Measurements from ENCODE around the gene TBRG4.

Gene TBRG4

DNA sequence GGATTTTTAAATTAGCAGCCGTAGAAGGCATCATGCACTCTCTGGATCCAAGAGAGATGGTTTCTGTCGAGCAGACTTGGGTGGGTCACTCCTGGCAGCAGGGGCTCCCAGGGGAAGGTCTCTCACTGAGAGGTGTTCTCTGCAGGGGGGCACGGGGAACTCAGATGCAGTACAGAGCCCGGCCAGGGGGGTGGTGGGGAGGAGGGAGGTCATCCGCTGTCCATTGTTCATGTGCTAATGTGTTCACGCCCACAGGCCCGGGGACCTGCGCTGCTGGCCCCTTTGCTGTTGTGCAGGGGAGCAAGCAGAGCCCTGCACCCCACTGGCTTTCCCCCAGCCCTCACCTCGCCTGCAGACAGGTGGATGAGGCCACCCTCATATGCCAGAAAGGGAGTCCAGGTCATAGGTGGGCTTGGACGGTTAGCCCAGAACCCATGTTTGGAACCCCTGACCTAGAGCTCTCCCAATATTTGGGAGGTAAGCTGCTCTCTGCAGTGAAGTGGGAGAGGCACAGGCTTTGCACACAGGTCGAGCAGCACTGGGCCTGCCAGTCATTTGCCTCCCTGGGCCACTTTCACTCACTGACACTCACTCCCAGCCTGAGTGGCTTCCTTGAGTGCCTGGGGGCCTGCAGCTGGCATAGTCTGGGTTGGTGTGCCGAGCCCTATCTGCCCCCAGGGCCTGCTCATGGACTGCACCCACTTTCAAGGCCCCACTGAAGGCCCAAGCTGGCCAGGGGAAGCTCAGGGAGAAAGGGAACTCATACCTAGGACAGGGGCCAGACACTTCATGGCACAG lies 12.6 kb upstream of the TBRG4 start:
- H3K4me3 ChIP-seq (ENCODE audit: low read depth, low read length), result no peak overlapping the region
- CTCF ChIA-PET, result interaction anchor here (0.5 to 3.1 kb wide), 3 partner anchors 12 to 1189 kb away, joined by 3 to 11 read pairs (median 3); partner anchors contain the start of gene TMED4
- no peaks in the 10 kb centered on the region for H3K9me3 ChIP-seq (ENCODE audit: control insufficient read depth, insufficient read depth, low read depth, low read length)
- no peaks in the 10 kb centered on the region for H3K36me3 ChIP-seq (ENCODE audit: control insufficient read depth in 2 of 2, insufficient read depth in 1 of 2, low read length in 2 of 2)
- no peaks in the 10 kb centered on the region for H3K4me1 ChIP-seq (ENCODE audit: control insufficient read depth, insufficient read depth, low read length)
- POLR2A ChIA-PET, result no interaction called here
- no peak overlapping the region for H3K27ac ChIP-seq (ENCODE audit: extremely low read depth, low read depth, low read length)
- TF ChIP-seq ZNF155 (tag by site-specific recombination; IDR thresholded peaks at IDR 0.05) (no peak), GLIS1 (tag by site-specific recombination; IDR thresholded peaks at IDR 0.05) (peak; percentile 21; the same call in 1 of the 2 replicates), ZFHX2 (tag by site-specific recombination; conservative IDR thresholded peaks at IDR 0.05) (no peak)
- TF ChIP-seq, protein P1, sequence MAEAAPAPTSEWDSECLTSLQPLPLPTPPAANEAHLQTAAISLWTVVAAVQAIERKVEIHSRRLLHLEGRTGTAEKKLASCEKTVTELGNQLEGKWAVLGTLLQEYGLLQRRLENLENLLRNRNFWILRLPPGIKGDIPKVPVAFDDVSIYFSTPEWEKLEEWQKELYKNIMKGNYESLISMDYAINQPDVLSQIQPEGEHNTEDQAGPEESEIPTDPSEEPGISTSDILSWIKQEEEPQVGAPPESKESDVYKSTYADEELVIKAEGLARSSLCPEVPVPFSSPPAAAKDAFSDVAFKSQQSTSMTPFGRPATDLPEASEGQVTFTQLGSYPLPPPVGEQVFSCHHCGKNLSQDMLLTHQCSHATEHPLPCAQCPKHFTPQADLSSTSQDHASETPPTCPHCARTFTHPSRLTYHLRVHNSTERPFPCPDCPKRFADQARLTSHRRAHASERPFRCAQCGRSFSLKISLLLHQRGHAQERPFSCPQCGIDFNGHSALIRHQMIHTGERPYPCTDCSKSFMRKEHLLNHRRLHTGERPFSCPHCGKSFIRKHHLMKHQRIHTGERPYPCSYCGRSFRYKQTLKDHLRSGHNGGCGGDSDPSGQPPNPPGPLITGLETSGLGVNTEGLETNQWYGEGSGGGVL (tag by site-specific recombination; IDR thresholded peaks at IDR 0.05), result no peak
- TF ChIP-seq, protein P2, sequence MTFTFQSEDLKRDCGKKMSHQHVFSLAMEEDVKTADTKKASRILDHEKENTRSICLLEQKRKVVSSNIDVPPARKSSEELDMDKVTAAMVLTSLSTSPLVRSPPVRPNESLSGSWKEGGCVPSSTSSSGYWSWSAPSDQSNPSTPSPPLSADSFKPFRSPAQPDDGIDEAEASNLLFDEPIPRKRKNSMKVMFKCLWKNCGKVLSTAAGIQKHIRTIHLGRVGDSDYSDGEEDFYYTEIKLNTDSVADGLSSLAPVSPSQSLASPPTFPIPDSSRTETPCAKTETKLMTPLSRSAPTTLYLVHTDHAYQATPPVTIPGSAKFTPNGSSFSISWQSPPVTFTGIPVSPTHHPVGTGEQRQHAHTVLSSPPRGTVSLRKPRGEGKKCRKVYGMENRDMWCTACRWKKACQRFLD (tag by site-specific recombination; IDR thresholded peaks at IDR 0.05), result no peak

DNA sequence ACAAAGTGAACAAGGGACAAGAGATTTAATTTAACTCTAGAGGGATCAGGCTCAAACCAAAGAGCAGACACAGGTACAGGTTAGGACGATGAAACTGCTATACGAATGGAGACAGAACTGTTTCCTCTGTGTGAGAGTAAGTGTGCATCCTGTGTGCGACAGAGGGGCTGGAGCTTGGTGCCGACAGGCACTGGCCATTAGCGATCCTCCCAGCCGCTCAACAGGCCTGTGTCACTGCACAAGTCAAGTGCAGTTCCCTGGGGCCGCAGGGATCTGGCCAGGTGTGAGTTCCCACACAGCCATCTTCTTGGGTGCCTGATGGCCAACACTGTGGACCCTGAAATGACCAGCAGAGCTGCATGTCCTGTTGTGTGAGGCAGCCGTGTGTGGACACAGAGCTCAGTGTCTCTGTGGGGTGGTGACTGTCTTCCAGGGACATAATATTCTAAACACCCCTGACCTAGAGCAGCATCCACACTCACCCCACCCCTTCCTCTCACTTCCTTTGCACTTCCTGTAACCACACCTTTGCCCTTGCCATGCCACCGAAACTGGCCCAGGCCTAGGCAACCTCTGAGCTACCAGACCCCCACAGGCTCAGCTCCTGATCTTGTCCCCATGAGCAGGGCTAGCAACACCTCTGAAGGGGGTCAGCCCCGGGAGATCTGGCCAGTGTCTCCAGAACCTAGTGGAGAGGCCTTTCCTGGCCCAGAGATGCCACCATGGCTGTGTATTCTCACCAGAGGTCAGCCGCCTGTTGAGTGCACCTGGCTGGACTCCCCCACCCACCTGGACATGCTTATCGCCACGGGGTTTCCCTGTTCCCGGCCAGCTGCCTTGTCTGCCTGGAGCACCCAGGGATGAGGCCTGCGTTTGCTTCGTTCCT lies 11.7 kb upstream of the TBRG4 start:
- H3K36me3 ChIP-seq (ENCODE audit: control insufficient read depth in 2 of 2, insufficient read depth in 1 of 2, low read length in 2 of 2), result no peaks in the 10 kb centered on the region
- H3K9me3 ChIP-seq (ENCODE audit: control insufficient read depth, insufficient read depth, low read depth, low read length), result no peaks in the 10 kb centered on the region
- ChIA-PET POLR2A (interaction anchor here (1.9 kb wide), 1 partner anchor 12 kb away, joined by 5 read pairs; the partner anchor contains the start of gene TBRG4), CTCF (interaction anchor here (3.1 kb wide), 1 partner anchor 12 kb away, joined by 11 read pairs; no protein-coding TSS in a partner anchor)
- H3K4me3 ChIP-seq (ENCODE audit: low read depth, low read length), result no peak overlapping the region
- H3K27ac ChIP-seq (ENCODE audit: extremely low read depth, low read depth, low read length), result no peak overlapping the region
- H3K4me1 ChIP-seq (ENCODE audit: control insufficient read depth, insufficient read depth, low read length), result no peaks in the 10 kb centered on the region
- no peak for TF ChIP-seq ZBTB21 (tag by site-specific recombination; IDR thresholded peaks at IDR 0.05)
- TF ChIP-seq, protein P3, sequence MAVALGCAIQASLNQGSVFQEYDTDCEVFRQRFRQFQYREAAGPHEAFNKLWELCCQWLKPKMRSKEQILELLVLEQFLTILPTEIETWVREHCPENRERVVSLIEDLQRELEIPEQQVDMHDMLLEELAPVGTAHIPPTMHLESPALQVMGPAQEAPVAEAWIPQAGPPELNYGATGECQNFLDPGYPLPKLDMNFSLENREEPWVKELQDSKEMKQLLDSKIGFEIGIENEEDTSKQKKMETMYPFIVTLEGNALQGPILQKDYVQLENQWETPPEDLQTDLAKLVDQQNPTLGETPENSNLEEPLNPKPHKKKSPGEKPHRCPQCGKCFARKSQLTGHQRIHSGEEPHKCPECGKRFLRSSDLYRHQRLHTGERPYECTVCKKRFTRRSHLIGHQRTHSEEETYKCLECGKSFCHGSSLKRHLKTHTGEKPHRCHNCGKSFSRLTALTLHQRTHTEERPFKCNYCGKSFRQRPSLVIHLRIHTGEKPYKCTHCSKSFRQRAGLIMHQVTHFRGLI (tag by site-specific recombination; IDR thresholded peaks at IDR 0.05), result no peak
- no peak for TF ChIP-seq IKZF3 (tag by site-specific recombination; IDR thresholded peaks at IDR 0.05)
- TF ChIP-seq ZNF514 (tag by site-specific recombination; IDR thresholded peaks at IDR 0.05), result no peak
- TF ChIP-seq KLF10 (tag by site-specific recombination; IDR thresholded peaks at IDR 0.05), result no peak
- TF ChIP-seq, protein P4, sequence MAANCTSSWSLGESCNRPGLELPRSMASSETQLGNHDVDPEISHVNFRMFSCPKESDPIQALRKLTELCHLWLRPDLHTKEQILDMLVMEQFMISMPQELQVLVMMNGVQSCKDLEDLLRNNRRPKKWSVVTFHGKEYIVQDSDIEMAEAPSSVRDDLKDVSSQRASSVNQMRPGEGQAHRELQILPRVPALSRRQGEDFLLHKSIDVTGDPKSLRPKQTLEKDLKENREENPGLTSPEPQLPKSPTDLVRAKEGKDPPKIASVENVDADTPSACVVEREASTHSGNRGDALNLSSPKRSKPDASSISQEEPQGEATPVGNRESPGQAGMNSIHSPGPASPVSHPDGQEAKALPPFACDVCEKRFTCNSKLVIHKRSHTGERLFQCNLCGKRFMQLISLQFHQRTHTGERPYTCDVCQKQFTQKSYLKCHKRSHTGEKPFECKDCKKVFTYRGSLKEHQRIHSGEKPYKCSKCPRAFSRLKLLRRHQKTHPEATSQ (tag by site-specific recombination; IDR thresholded peaks at IDR 0.05), result no peak
- no peak for TF ChIP-seq ZSCAN16 (tag by site-specific recombination; IDR thresholded peaks at IDR 0.05)
- TF ChIP-seq ZNF768 (tag by site-specific recombination; IDR thresholded peaks at IDR 0.05), result no peak
- TF ChIP-seq, protein P5, sequence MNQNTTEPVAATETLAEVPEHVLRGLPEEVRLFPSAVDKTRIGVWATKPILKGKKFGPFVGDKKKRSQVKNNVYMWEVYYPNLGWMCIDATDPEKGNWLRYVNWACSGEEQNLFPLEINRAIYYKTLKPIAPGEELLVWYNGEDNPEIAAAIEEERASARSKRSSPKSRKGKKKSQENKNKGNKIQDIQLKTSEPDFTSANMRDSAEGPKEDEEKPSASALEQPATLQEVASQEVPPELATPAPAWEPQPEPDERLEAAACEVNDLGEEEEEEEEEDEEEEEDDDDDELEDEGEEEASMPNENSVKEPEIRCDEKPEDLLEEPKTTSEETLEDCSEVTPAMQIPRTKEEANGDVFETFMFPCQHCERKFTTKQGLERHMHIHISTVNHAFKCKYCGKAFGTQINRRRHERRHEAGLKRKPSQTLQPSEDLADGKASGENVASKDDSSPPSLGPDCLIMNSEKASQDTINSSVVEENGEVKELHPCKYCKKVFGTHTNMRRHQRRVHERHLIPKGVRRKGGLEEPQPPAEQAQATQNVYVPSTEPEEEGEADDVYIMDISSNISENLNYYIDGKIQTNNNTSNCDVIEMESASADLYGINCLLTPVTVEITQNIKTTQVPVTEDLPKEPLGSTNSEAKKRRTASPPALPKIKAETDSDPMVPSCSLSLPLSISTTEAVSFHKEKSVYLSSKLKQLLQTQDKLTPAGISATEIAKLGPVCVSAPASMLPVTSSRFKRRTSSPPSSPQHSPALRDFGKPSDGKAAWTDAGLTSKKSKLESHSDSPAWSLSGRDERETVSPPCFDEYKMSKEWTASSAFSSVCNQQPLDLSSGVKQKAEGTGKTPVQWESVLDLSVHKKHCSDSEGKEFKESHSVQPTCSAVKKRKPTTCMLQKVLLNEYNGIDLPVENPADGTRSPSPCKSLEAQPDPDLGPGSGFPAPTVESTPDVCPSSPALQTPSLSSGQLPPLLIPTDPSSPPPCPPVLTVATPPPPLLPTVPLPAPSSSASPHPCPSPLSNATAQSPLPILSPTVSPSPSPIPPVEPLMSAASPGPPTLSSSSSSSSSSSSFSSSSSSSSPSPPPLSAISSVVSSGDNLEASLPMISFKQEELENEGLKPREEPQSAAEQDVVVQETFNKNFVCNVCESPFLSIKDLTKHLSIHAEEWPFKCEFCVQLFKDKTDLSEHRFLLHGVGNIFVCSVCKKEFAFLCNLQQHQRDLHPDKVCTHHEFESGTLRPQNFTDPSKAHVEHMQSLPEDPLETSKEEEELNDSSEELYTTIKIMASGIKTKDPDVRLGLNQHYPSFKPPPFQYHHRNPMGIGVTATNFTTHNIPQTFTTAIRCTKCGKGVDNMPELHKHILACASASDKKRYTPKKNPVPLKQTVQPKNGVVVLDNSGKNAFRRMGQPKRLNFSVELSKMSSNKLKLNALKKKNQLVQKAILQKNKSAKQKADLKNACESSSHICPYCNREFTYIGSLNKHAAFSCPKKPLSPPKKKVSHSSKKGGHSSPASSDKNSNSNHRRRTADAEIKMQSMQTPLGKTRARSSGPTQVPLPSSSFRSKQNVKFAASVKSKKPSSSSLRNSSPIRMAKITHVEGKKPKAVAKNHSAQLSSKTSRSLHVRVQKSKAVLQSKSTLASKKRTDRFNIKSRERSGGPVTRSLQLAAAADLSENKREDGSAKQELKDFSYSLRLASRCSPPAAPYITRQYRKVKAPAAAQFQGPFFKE (tag by site-specific recombination; IDR thresholded peaks at IDR 0.05; ENCODE audit: borderline replicate concordance), result no peak
- no peak for TF ChIP-seq ZBTB7A (tag by site-specific recombination; IDR thresholded peaks at IDR 0.05; ENCODE audit: low read depth)
- TF ChIP-seq, protein P6, sequence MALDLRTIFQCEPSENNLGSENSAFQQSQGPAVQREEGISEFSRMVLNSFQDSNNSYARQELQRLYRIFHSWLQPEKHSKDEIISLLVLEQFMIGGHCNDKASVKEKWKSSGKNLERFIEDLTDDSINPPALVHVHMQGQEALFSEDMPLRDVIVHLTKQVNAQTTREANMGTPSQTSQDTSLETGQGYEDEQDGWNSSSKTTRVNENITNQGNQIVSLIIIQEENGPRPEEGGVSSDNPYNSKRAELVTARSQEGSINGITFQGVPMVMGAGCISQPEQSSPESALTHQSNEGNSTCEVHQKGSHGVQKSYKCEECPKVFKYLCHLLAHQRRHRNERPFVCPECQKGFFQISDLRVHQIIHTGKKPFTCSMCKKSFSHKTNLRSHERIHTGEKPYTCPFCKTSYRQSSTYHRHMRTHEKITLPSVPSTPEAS (tag by site-specific recombination; IDR thresholded peaks at IDR 0.05), result no peak
- no peak for TF ChIP-seq ZNF175 (tag by site-specific recombination; IDR thresholded peaks at IDR 0.05)
- no peak for TF ChIP-seq ZNF629 (tag by site-specific recombination; IDR thresholded peaks at IDR 0.05)

Measured in HEK293 (cell line).